A549 (cell line): ENCODE data around the gene CAMTA1. TPM values are rescaled to one million over a fixed set of nuclear protein-coding genes. Genes with fewer than 3 reads are reported as not detected.

ENCODE experiments used
- ATAC-seq, 2 experiments: fragments of 200-7000 bp in 1 of 2; fragments of >200 bp in 1 of 2; cut with Nextera tagmentation in 1 of 2; cut with Tn5 transposase in 1 of 2; 3 replicates each; pipeline versions ENCODE4 v1.8.0 to v1.9.1; 2018 to 2020; ENCODE audit warnings: mild to moderate bottlenecking in 1 of 2, moderate library complexity in 1 of 2
- CTCF ChIA-PET: fragments of 300-600 bp; sonication (Branson Sonifier 250); formaldehyde crosslinking; extraction: SDS; loops from one replicate; lab custom pipeline; 2021; ENCODE audit warnings: antibody characterized with exemption, inconsistent platforms; lab: Yijun Ruan, JAX
- POLR2A ChIA-PET: fragments of 350-600 bp; formaldehyde crosslinking; extraction: SDS; loops from one replicate; lab custom pipeline; 2021; ENCODE audit warnings: antibody characterized with exemption, inconsistent platforms; lab: Yijun Ruan, JAX
- DNase-seq, 2 experiments: peaks; one replicate each; pipeline versions ENCODE4 v3.0.0 to v3.0.0-alpha.2; 2011 to 2016; ENCODE audit warnings: low read depth in 1 of 2, low spot score in 1 of 2
- FAIRE-seq: peaks from 2 replicates; lab custom pipeline; 2011; peaks lifted over from hg19 to GRCh38; lab: Jason Lieb, UNC
- H3K27ac ChIP-seq, 2 experiments: fragments of >200 bp; sonication (Bioruptor Twin); formaldehyde crosslinking; 3 replicates each; pipeline ENCODE4 v1.5.1; 2016 to 2017
- H3K4me1 ChIP-seq: fragments of >200 bp; sonication (Bioruptor Twin); formaldehyde crosslinking; 3 replicates; pipeline ENCODE4 v1.6.1; 2016
- H3K4me2 ChIP-seq: fragments of >200 bp; sonication (Bioruptor Twin); formaldehyde crosslinking; 3 replicates; pipeline ENCODE4 v1.6.1; 2016
- H3K4me3 ChIP-seq: fragments of >200 bp; sonication (Bioruptor Twin); formaldehyde crosslinking; 3 replicates; pipeline ENCODE4 v1.5.1; 2016
- H3K9me3 ChIP-seq: fragments of >200 bp; sonication (Bioruptor Twin); formaldehyde crosslinking; 3 replicates; pipeline ENCODE4 v1.6.1; 2016
- BCL3 ChIP-seq: fragments of >200 bp; sonication (Bioruptor Twin); formaldehyde crosslinking; IDR thresholded peaks from 3 replicates; pipeline ENCODE4 v1.6.1; 2016
- CBX8 ChIP-seq: fragments of 200-600 bp; sonication (generic); IDR thresholded peaks from 2 replicates; pipeline ENCODE4 v1.6.1; 2016
- FOSB ChIP-seq: fragments of 250-450 bp; sonication (Bioruptor Pico); IDR thresholded peaks from 2 replicates; pipeline ENCODE4 v1.5.0; 2020; ENCODE audit warnings: mild to moderate bottlenecking, moderate library complexity
- GATA3 ChIP-seq: IDR thresholded peaks from 2 replicates; pipeline ENCODE4 v1.6.1; 2012; ENCODE audit warnings: borderline replicate concordance
- HES2 ChIP-seq: fragments of >200 bp; sonication (Bioruptor Twin); formaldehyde crosslinking; IDR thresholded peaks from 2 replicates; pipeline ENCODE4 v1.6.1; 2016
- HEYL ChIP-seq: fragments of 250-450 bp; sonication (Bioruptor Pico); IDR thresholded peaks from 2 replicates; pipeline ENCODE4 v1.8.0; 2021; ENCODE audit warnings: mild to moderate bottlenecking, moderate library complexity
- HMGXB4 ChIP-seq: fragments of 250-450 bp; sonication (Bioruptor Pico); IDR thresholded peaks from 2 replicates; pipeline ENCODE4 v1.5.0; 2021; ENCODE audit warnings: mild to moderate bottlenecking, moderate library complexity, borderline replicate concordance
- JUN ChIP-seq, 2 experiments: fragments of >200 bp; sonication (Bioruptor Twin); formaldehyde crosslinking; IDR thresholded peaks; 2 replicates in 1 of 2; 3 replicates in 1 of 2; pipeline ENCODE4 v1.6.1; 2016 to 2017
- NR3C1 ChIP-seq: fragments of >200 bp; sonication (Bioruptor Twin); formaldehyde crosslinking; IDR thresholded peaks from 3 replicates; pipeline ENCODE4 v1.6.1; 2017
- POLR2A ChIP-seq: IDR thresholded peaks from 2 replicates; pipeline ENCODE4 v1.6.1; 2012; ENCODE audit warnings: mild to moderate bottlenecking, low read length
- RCOR1 ChIP-seq: fragments of 150-350 bp; IDR thresholded peaks from 2 replicates; pipeline ENCODE4 v1.6.1; 2014; ENCODE audit warnings: antibody characterized with exemption, low read length, low read depth
- REST ChIP-seq: fragments of 200-600 bp; sonication (generic); IDR thresholded peaks from 2 replicates; pipeline ENCODE4 v1.6.1; 2016; ENCODE audit warnings: antibody characterized with exemption, mild to moderate bottlenecking, moderate library complexity
- SREBF2 ChIP-seq: fragments of 450-650 bp; IDR thresholded peaks from 2 replicates; pipeline ENCODE4 v1.6.1; 2014; ENCODE audit warnings: mild to moderate bottlenecking, moderate library complexity
- USF2 ChIP-seq: fragments of 450-650 bp; IDR thresholded peaks from 2 replicates; pipeline ENCODE4 v1.6.1; 2014; ENCODE audit warnings: antibody characterized with exemption
- ZC3H11A ChIP-seq: fragments of 450-650 bp; IDR thresholded peaks from 2 replicates; pipeline ENCODE4 v1.6.1; 2014; ENCODE audit warnings: antibody characterized with exemption, mild to moderate bottlenecking
- WGBS: methylation state at CpG from one replicate; pipeline ENCODE4 v1.1.6; 2017; ENCODE audit errors: missing lambda C conversion rate; 5-methylcytosine and 5-hydroxymethylcytosine counted together
- polyA plus RNA-seq, 4 experiments: library from polyadenylated mRNA; depleted of rRNA in 3 of 4; stranded (reverse); fragments of >200 nt; fragmentation: RNase III in 1 of 4; extraction: RNeasy Plus Mini Kit Qiagen cat#74134 plus additional on column Dnase treatment in 1 of 4; gene quantifications; 2 replicates in 3 of 4; 3 replicates in 1 of 4; pipeline ENCODE4 v1.2.3, GENCODE V29; 2011 to 2017

Gene CAMTA1
- polyA plus RNA-seq, 2 of the 4 experiments (the other 2 are of a cell fraction): 58.8 to 75.0 TPM

- no peaks in the 10 kb centered on the region for H3K9me3 ChIP-seq
- 64% methylated on average over 6 of the region's 6 CpGs for WGBS
- ChIA-PET CTCF (interaction anchor here (1.1 kb wide), 1 partner anchor 13 kb away, joined by 3 read pairs; no protein-coding TSS in a partner anchor), POLR2A (no interaction called here)
- DNase-seq: no peak
- TF ChIP-seq JUN (IDR thresholded peaks at IDR 0.05): no peak
- no peak for TF ChIP-seq POLR2A
- no peak for TF ChIP-seq USF2
- TF ChIP-seq RCOR1: no peak
- TF ChIP-seq CBX8: no peak
- no peak for TF ChIP-seq FOSB (CRISPR knock-in tag)
- no peak for TF ChIP-seq HEYL (CRISPR knock-in tag)
- no peak for TF ChIP-seq GATA3
- TF ChIP-seq HMGXB4 (CRISPR knock-in tag): no peak
- no peak for TF ChIP-seq BCL3
- H3K4me3 ChIP-seq: no peak overlapping the region
- H3K27ac ChIP-seq: peak overlapping the region in 1 of 2 experiments; percentile 20; a peak in 2 of 6 replicates
- peaks cover 19% of the 10 kb centered on the region for H3K4me1 ChIP-seq
- 0 out of 6 replicates have a peak, but pooled peaks of 1 of the 2 experiments have one; percentile 28 for ATAC-seq
- FAIRE-seq: no peak
- H3K4me2 ChIP-seq: no peak overlapping the region
Observed at GRCh38 chr1:7528386-7529198, 743.3 kb downstream of the CAMTA1 start.

- no peak overlapping the region; a peak in 1 of 6 replicates for H3K27ac ChIP-seq
- TF ChIP-seq JUN (IDR thresholded peaks at IDR 0.05) (no peak), REST (no peak), SREBF2 (no peak), FOSB (CRISPR knock-in tag) (no peak), HES2 (no peak), ZC3H11A (no peak), NR3C1 (no peak)
- WGBS: 84% methylated on average over 7 of the region's 7 CpGs
- CTCF ChIA-PET: no interaction called here
- ATAC-seq: no peak
- H3K4me1 ChIP-seq: peaks cover 19% of the 10 kb centered on the region
- no peak for FAIRE-seq
- POLR2A ChIA-PET: no interaction called here
- H3K4me2 ChIP-seq: no peak overlapping the region
- H3K9me3 ChIP-seq: no peaks in the 10 kb centered on the region
- no peak for DNase-seq
- no peak overlapping the region for H3K4me3 ChIP-seq
Observed at GRCh38 chr1:7529917-7530316, 744.7 kb downstream of the CAMTA1 start.
